GM23248 (cell line): Measurements from ENCODE around the gene RCOR1.

Experiments
- EZH2 ChIP-seq: fragments of 200-600 bp; sonication (generic); IDR thresholded peaks from 2 replicates; pipeline ENCODE4 v1.6.1; 2018; ENCODE audit warnings: antibody characterized with exemption, mild to moderate bottlenecking; ENCODE audit not compliant: insufficient read depth, poor library complexity, severe bottlenecking
- EZH2phosphoT487 ChIP-seq: fragments of 200-600 bp; sonication (generic); IDR thresholded peaks from 2 replicates; pipeline ENCODE4 v1.6.1; 2018; ENCODE audit warnings: antibody characterized with exemption, moderate library complexity, mild to moderate bottlenecking, low read depth; ENCODE audit not compliant: insufficient read depth

GRCh38 chr14:102605029-102605428 lies 12.6 kb downstream of the RCOR1 start:
- TF ChIP-seq EZH2 (no peak), EZH2phosphoT487 (no peak)
